NCI-H510A treated with DMSO at 0.1 percent for 48 hours (cell line): ENCODE results near the gene ACTR6.
"Not testable (repeated sequence)": the region's sequence is repeated elsewhere in the genome, so short reads cannot be mapped to it uniquely, and the experiment has no call there.

Source experiments
- DNase-seq: peaks from one replicate; lab custom pipeline; 2025; lab: John Stamatoyannopoulos, UW

ACTR6 gene

GRCh38 chr12:100200463-100201181, at the start of gene ACTR6:
ACTR6 (plus strand) TSS chr12:100200815; CDS start chr12:100200852, 37 bp downstream.
- DNase-seq, result peak; percentile 91

GRCh38 chr12:100151769-100152168, 48.8 kb upstream of the ACTR6 start:
- no peak for DNase-seq

- DNase-seq, result no peak
Measured at GRCh38 chr12:100153131-100153530, 47.5 kb upstream of the ACTR6 start.

- peak; percentile 48 for DNase-seq
Measured at GRCh38 chr12:100154474-100155247, 46.0 kb upstream of the ACTR6 start.

- DNase-seq, result no peak
Measured at GRCh38 chr12:100156731-100157426, 43.7 kb upstream of the ACTR6 start.

- DNase-seq, result no peak
Measured at GRCh38 chr12:100157427-100157821, 43.2 kb upstream of the ACTR6 start.

- DNase-seq, result no peak
Measured at GRCh38 chr12:100158535-100158934, 42.1 kb upstream of the ACTR6 start.

GRCh38 chr12:100159391-100160104, 41.1 kb upstream of the ACTR6 start:
- DNase-seq, result no peak

GRCh38 chr12:100163416-100164152, 37.0 kb upstream of the ACTR6 start:
- peak; percentile 82 for DNase-seq

GRCh38 chr12:100164153-100164704, 36.4 kb upstream of the ACTR6 start:
- DNase-seq, result no peak

- DNase-seq, result no peak
Measured at GRCh38 chr12:100165356-100165755, 35.3 kb upstream of the ACTR6 start.

GRCh38 chr12:100166232-100166631, 34.4 kb upstream of the ACTR6 start:
- DNase-seq, result no peak

GRCh38 chr12:100168562-100168961, 32.1 kb upstream of the ACTR6 start:
- DNase-seq, result no peak

- DNase-seq, result peak; percentile 2
Measured at GRCh38 chr12:100169345-100169744, 31.3 kb upstream of the ACTR6 start.

- DNase-seq, result no peak
Measured at GRCh38 chr12:100170313-100170858, 30.2 kb upstream of the ACTR6 start.

GRCh38 chr12:100171248-100171647, 29.4 kb upstream of the ACTR6 start:
- DNase-seq, result no peak

GRCh38 chr12:100173111-100173510, 27.5 kb upstream of the ACTR6 start:
- DNase-seq, result no peak

- no peak for DNase-seq
Measured at GRCh38 chr12:100174495-100174894, 26.1 kb upstream of the ACTR6 start.

- not testable (repeated sequence) for DNase-seq
Measured at GRCh38 chr12:100176493-100176892, 24.1 kb upstream of the ACTR6 start.

- no peak for DNase-seq
Measured at GRCh38 chr12:100179252-100179651, 21.4 kb upstream of the ACTR6 start.
